Activated CD8-positive, alpha-beta T cell treated with anti-CD3 and anti-CD28 coated beads for 36 hours (primary cell): ENCODE measurements around the gene GYG2. TPM values are rescaled to one million over a fixed set of nuclear protein-coding genes. Genes with fewer than 3 reads are reported as not detected.

Source experiments
- ATAC-seq: fragments of 200-7000 bp; cut with Tn5 transposase; one replicate; pipeline ENCODE4 v1.10.0; 2021; ENCODE audit warnings: mild to moderate bottlenecking, moderate library complexity
- CTCF ChIA-PET: fragments of 350-600 bp; sonication (Branson Sonifier 250); formaldehyde crosslinking; loops from one replicate; lab custom pipeline; 2021; ENCODE audit warnings: antibody characterized with exemption; lab: Charles Lee
- POLR2A ChIA-PET: fragments of 350-600 bp; sonication (Branson Sonifier 250); formaldehyde crosslinking; loops from one replicate; lab custom pipeline; 2021; ENCODE audit warnings: antibody characterized with exemption; lab: Charles Lee
- DNase-seq: peaks from one replicate; pipeline ENCODE4 v3.0.0-alpha.2; 2020
- H3K27ac Mint-ChIP-seq: one replicate; pipeline ENCODE4 v1.8.0; 2021; ENCODE audit warnings: mild to moderate bottlenecking, mixed read lengths
- H3K27me3 Mint-ChIP-seq: one replicate; pipeline ENCODE4 v1.8.0; 2021; ENCODE audit warnings: mixed read lengths
- H3K36me3 Mint-ChIP-seq: one replicate; pipeline ENCODE4 v1.8.0; 2021; ENCODE audit warnings: low read depth, mixed read lengths
- H3K4me1 Mint-ChIP-seq: one replicate; pipeline ENCODE4 v1.8.0; 2021; ENCODE audit warnings: low read depth, mixed read lengths
- H3K4me3 Mint-ChIP-seq: one replicate; pipeline ENCODE4 v1.8.0; 2021; ENCODE audit warnings: mild to moderate bottlenecking, moderate library complexity, mixed read lengths
- H3K9me3 Mint-ChIP-seq: one replicate; pipeline ENCODE4 v1.8.0; 2021; ENCODE audit warnings: mixed read lengths
- CTCF ChIP-seq: fragments of 200-600 bp; IDR thresholded peaks from one replicate; pipeline ENCODE4 v1.8.0; 2022; ENCODE audit warnings: antibody characterized with exemption, mild to moderate bottlenecking
- intact Hi-C: fragments of 100-400 bp; cut with micrococcal nuclease; formaldehyde crosslinking; loops from one replicate; pipeline ENCODE4 v1.10.0; 2022
- total RNA-seq, 2 experiments: library from RNA; stranded (reverse); gene quantifications; one replicate each; pipeline ENCODE4 v1.2.3, GENCODE V29; 2021

Gene GYG2
- total RNA-seq, 2 experiments from 2014 or later = not detected

GRCh38 chrX:2819345-2820135 lies 9.2 kb upstream of the GYG2 start:
- H3K27ac Mint-ChIP-seq = no peak overlapping the region
- no peaks in the 10 kb centered on the region for H3K36me3 Mint-ChIP-seq
- H3K9me3 Mint-ChIP-seq = no peaks in the 10 kb centered on the region
- peak; percentile 31 for TF ChIP-seq CTCF
- ChIA-PET POLR2A (no interaction called here), CTCF (no interaction called here)
- peaks cover 3% of the 10 kb centered on the region for H3K4me1 Mint-ChIP-seq
- intact Hi-C loops = loop anchor here (10.0 kb wide), 1 partner anchor 175 kb away; no protein-coding TSS in a partner anchor
- DNase-seq (peak; percentile 20), ATAC-seq (no peak)
- H3K27me3 Mint-ChIP-seq = no peaks in the 10 kb centered on the region
- H3K4me3 Mint-ChIP-seq = no peak overlapping the region

GRCh38 chrX:2820136-2820771 lies 8.5 kb upstream of the GYG2 start:
- ATAC-seq (no peak), DNase-seq (no peak)
- H3K9me3 Mint-ChIP-seq = no peaks in the 10 kb centered on the region
- H3K4me1 Mint-ChIP-seq = peaks cover 3% of the 10 kb centered on the region
- intact Hi-C loops = no loop called here
- no peaks in the 10 kb centered on the region for H3K27me3 Mint-ChIP-seq
- ChIA-PET POLR2A (no interaction called here), CTCF (no interaction called here)
- no peak overlapping the region for H3K27ac Mint-ChIP-seq
- H3K4me3 Mint-ChIP-seq = no peak overlapping the region
- no peaks in the 10 kb centered on the region for H3K36me3 Mint-ChIP-seq
- no peak for TF ChIP-seq CTCF

- H3K4me1 Mint-ChIP-seq = peaks cover 3% of the 10 kb centered on the region
- ChIA-PET CTCF (no interaction called here), POLR2A (no interaction called here)
- intact Hi-C loops = no loop called here
- DNase-seq (no peak), ATAC-seq (no peak)
- H3K36me3 Mint-ChIP-seq = no peaks in the 10 kb centered on the region
- no peaks in the 10 kb centered on the region for H3K27me3 Mint-ChIP-seq
- no peaks in the 10 kb centered on the region for H3K9me3 Mint-ChIP-seq
- H3K27ac Mint-ChIP-seq = no peak overlapping the region
- H3K4me3 Mint-ChIP-seq = no peak overlapping the region
- no peak for TF ChIP-seq CTCF
These were observed 4.8 kb upstream of the GYG2 start for GRCh38 chrX:2823795-2824386.

GRCh38 chrX:2824886-2825285 lies 3.8 kb upstream of the GYG2 start:
- intact Hi-C loops = no loop called here
- no peak for TF ChIP-seq CTCF
- H3K36me3 Mint-ChIP-seq = no peaks in the 10 kb centered on the region
- H3K27ac Mint-ChIP-seq = no peak overlapping the region
- H3K27me3 Mint-ChIP-seq = no peaks in the 10 kb centered on the region
- H3K9me3 Mint-ChIP-seq = no peaks in the 10 kb centered on the region
- H3K4me3 Mint-ChIP-seq = no peak overlapping the region
- ChIA-PET CTCF (no interaction called here), POLR2A (no interaction called here)
- DNase-seq = no peak
- peaks cover 3% of the 10 kb centered on the region for H3K4me1 Mint-ChIP-seq
- ATAC-seq = no peak

GRCh38 chrX:2828959-2829411 lies 255 bp downstream of the GYG2 start:
- DNase-seq (no peak), ATAC-seq (no peak)
- CTCF ChIA-PET = no interaction called here
- Mint-ChIP-seq H3K27ac (no peak overlapping the region), H3K4me1 (no peaks in the 10 kb centered on the region), H3K9me3 (no peaks in the 10 kb centered on the region), H3K27me3 (peaks cover 6% of the 10 kb centered on the region), H3K4me3 (no peak overlapping the region), H3K36me3 (no peaks in the 10 kb centered on the region)
- POLR2A ChIA-PET = no interaction called here
- no peak for TF ChIP-seq CTCF
- intact Hi-C loops = no loop called here
